Gastroesophageal sphincter (tissue), 3 donors: ENCODE results near the gene RRBP1.

Experiments
- CTCF ChIP-seq, 4 experiments: fragments of 200-600 bp in 2 of 4; fragments of 450-650 bp in 2 of 4; sonication (generic) in 1 of 4; IDR thresholded peaks; one replicate each; pipeline ENCODE4 v1.5.1; 2017 to 2019; ENCODE audit warnings: antibody characterized with exemption in 4 of 4, mild to moderate bottlenecking in 2 of 4, moderate library complexity in 2 of 4
- POLR2A ChIP-seq, 2 donors: fragments of 450-650 bp; IDR thresholded peaks; one replicate each; pipeline ENCODE4 v1.6.1; 2017; ENCODE audit warnings: antibody characterized with exemption in 2 of 2, mild to moderate bottlenecking in 2 of 2, moderate library complexity in 1 of 2
- POLR2AphosphoS5 ChIP-seq: sonication (generic); formaldehyde crosslinking; IDR thresholded peaks from one replicate; pipeline ENCODE4 v1.6.1; 2017; ENCODE audit warnings: antibody characterized with exemption

- TF ChIP-seq POLR2AphosphoS5: no peak
- no peak for TF ChIP-seq CTCF (IDR thresholded peaks at IDR 0.05)
- TF ChIP-seq POLR2A (IDR thresholded peaks at IDR 0.05): no peak
These were observed 68.5 kb downstream of the RRBP1 start for GRCh38 chr20:17613328-17614175.
